GM12878 (cell line): ENCODE data around the gene ZNF791. TPM values are rescaled to one million over a fixed set of nuclear protein-coding genes. Genes with fewer than 3 reads are reported as not detected.

ENCODE experiments used
- ATAC-seq: fragments of 200-7000 bp; cut with Tn5 transposase; 3 replicates; pipeline ENCODE4 v1.9.1; 2020; ENCODE audit warnings: mild to moderate bottlenecking, moderate library complexity
- BruUV-seq: library from RNA; stranded (reverse); fragments of 400-500 nt; replicated peaks from 2 replicates; lab custom pipeline; 2021; lab: Mats Ljungman, UMichigan
- CTCF ChIA-PET: fragments of 300-600 bp; sonication (Branson Sonifier 250); formaldehyde crosslinking; extraction: SDS; loops from one replicate; lab custom pipeline; 2021; ENCODE audit warnings: inconsistent platforms; lab: Yijun Ruan, JAX
- POLR2A ChIA-PET: fragments of 350-600 bp; formaldehyde crosslinking; extraction: SDS; loops from one replicate; lab custom pipeline; 2021; ENCODE audit warnings: inconsistent platforms; lab: Charles Lee
- RAD21 ChIA-PET: fragments of 300-600 bp; sonication (Branson Sonifier 250); formaldehyde crosslinking; loops from one replicate; lab custom pipeline; 2023; ENCODE audit warnings: antibody characterized with exemption; ENCODE audit not compliant: unreplicated experiment; lab: Charles Lee
- SMC1A ChIA-PET: fragments of 300-600 bp; sonication (Branson Sonifier 250); formaldehyde crosslinking; loops from one replicate; lab custom pipeline; 2023; ENCODE audit not compliant: unreplicated experiment, uncharacterized antibody; lab: Charles Lee
- DNase-seq: peaks from one replicate; pipeline ENCODE4 v3.0.0-alpha.2; 2011; ENCODE audit warnings: low read depth, low spot score
- FAIRE-seq: peaks from 3 replicates; lab custom pipeline; 2011; peaks lifted over from hg19 to GRCh38; lab: Jason Lieb, UNC
- H2AFZ ChIP-seq: 2 replicates; pipeline ENCODE4 v1.6.0; 2011; ENCODE audit warnings: low read depth, low read length, control low read depth; ENCODE audit not compliant: control insufficient read depth
- H3K27ac ChIP-seq: 2 replicates; pipeline ENCODE4 v1.5.1; 2011; ENCODE audit warnings: control low read depth; ENCODE audit not compliant: control insufficient read depth, insufficient read depth
- H3K27me3 ChIP-seq, 2 experiments: replicated peaks in 1 of 2; 2 replicates each; pipeline versions ENCODE4 v1.6.0 to v1.6.1; 2011; ENCODE audit warnings: low read length in 1 of 2; ENCODE audit not compliant: control insufficient read depth in 2 of 2, insufficient read depth in 2 of 2
- H3K36me3 ChIP-seq, 2 experiments: 2 replicates each; pipeline ENCODE4 v1.5.1; 2011; ENCODE audit warnings: low read length in 1 of 2; ENCODE audit not compliant: control insufficient read depth in 2 of 2, insufficient read depth in 2 of 2
- H3K4me1 ChIP-seq: 2 replicates; pipeline ENCODE4 v1.6.1; 2011; ENCODE audit warnings: mild to moderate bottlenecking, low read length, moderate library complexity, mixed read lengths; ENCODE audit not compliant: control insufficient read depth, insufficient read depth
- H3K4me2 ChIP-seq: 2 replicates; pipeline ENCODE4 v1.6.0; 2011; ENCODE audit warnings: control low read depth; ENCODE audit not compliant: control insufficient read depth, insufficient read depth
- H3K4me3 ChIP-seq: fragments of 200-600 bp; sonication (generic); 2 replicates; pipeline ENCODE4 v1.5.1; 2016
- H3K79me2 ChIP-seq: 2 replicates; pipeline ENCODE4 v1.6.0; 2011; ENCODE audit warnings: low read length; ENCODE audit not compliant: control insufficient read depth, insufficient read depth
- H3K9ac ChIP-seq: 2 replicates; pipeline ENCODE4 v1.8.0; 2011; ENCODE audit warnings: low read length, control low read depth, mixed read lengths; ENCODE audit not compliant: control insufficient read depth, insufficient read depth
- H3K9me3 ChIP-seq: replicated peaks from 3 replicates; pipeline ENCODE4 v1.5.1; 2011; ENCODE audit warnings: mild to moderate bottlenecking, low read length; ENCODE audit not compliant: control insufficient read depth, insufficient read depth
- H4K20me1 ChIP-seq: 2 replicates; pipeline ENCODE4 v1.6.0; 2011; ENCODE audit not compliant: control insufficient read depth, insufficient read depth
- BHLHE40 ChIP-seq, 2 experiments: fragments of 450-650 bp in 1 of 2; IDR thresholded peaks; 2 replicates each; pipeline ENCODE4 v1.6.1; 2011 to 2017; ENCODE audit warnings: low read depth in 2 of 2, borderline replicate concordance in 1 of 2, improper control_type of control experiment in 1 of 2, low read length in 1 of 2, mild to moderate bottlenecking in 1 of 2
- CBX5 ChIP-seq: sonication (generic); IDR thresholded peaks from 2 replicates; pipeline ENCODE4 v1.6.1; 2016; ENCODE audit warnings: low read depth, moderate library complexity, mild to moderate bottlenecking, inconsistent platforms
- CREB1 ChIP-seq: IDR thresholded peaks from 2 replicates; pipeline ENCODE4 v1.6.1; 2012; ENCODE audit warnings: low read depth, mild to moderate bottlenecking, inconsistent platforms
- CREM ChIP-seq: IDR thresholded peaks from 2 replicates; pipeline ENCODE4 v1.6.1; 2014; ENCODE audit warnings: antibody characterized with exemption, low read depth
- EED ChIP-seq: sonication (generic); IDR thresholded peaks from 2 replicates; pipeline ENCODE4 v1.6.1; 2016; ENCODE audit warnings: antibody characterized with exemption, low read depth
- ELK1 ChIP-seq: IDR thresholded peaks from 2 replicates; pipeline ENCODE4 v1.6.1; 2012; ENCODE audit warnings: low read depth, low read length, improper control_type of control experiment
- GABPA ChIP-seq: IDR thresholded peaks from 2 replicates; pipeline ENCODE4 v1.6.1; 2014; ENCODE audit warnings: antibody characterized with exemption, low read depth, mild to moderate bottlenecking, inconsistent platforms
- HDAC6 ChIP-seq: fragments of 200-600 bp; sonication (generic); IDR thresholded peaks from one replicate; pipeline ENCODE4 v1.8.0; 2017; ENCODE audit warnings: antibody characterized with exemption; ENCODE audit not compliant: unreplicated experiment
- IKZF1 ChIP-seq: fragments of 450-650 bp; conservative IDR thresholded peaks from 2 replicates; pipeline ENCODE4 v1.6.1; 2017; ENCODE audit warnings: antibody characterized with exemption, mild to moderate bottlenecking
- IKZF2 ChIP-seq, 2 experiments: fragments of 450-650 bp; IDR thresholded peaks; 2 replicates each; pipeline ENCODE4 v1.6.1; 2017; ENCODE audit warnings: mild to moderate bottlenecking in 2 of 2, moderate library complexity in 2 of 2
- IRF3 ChIP-seq: fragments of 450-650 bp; IDR thresholded peaks from 2 replicates; pipeline ENCODE4 v1.6.1; 2014; ENCODE audit warnings: mild to moderate bottlenecking
- JUNB ChIP-seq: IDR thresholded peaks from 2 replicates; pipeline ENCODE4 v1.6.1; 2016; ENCODE audit warnings: antibody characterized with exemption, mild to moderate bottlenecking
- NR2F1 ChIP-seq: fragments of 450-650 bp; conservative IDR thresholded peaks from 2 replicates; pipeline ENCODE4 v1.6.1; 2017; ENCODE audit warnings: mild to moderate bottlenecking
- PML ChIP-seq: IDR thresholded peaks from 2 replicates; pipeline ENCODE4 v1.6.1; 2012; ENCODE audit warnings: low read length, inconsistent platforms
- POU2F2 ChIP-seq: IDR thresholded peaks from 3 replicates; pipeline ENCODE4 v1.6.1; 2011; ENCODE audit warnings: low read depth, mild to moderate bottlenecking, low read length, borderline replicate concordance
- RELB ChIP-seq: fragments of 450-650 bp; IDR thresholded peaks from 2 replicates; pipeline ENCODE4 v1.6.1; 2017; ENCODE audit warnings: low read depth, mild to moderate bottlenecking, moderate library complexity
- SIX5 ChIP-seq: IDR thresholded peaks from 2 replicates; pipeline ENCODE4 v1.6.1; 2011; ENCODE audit warnings: mild to moderate bottlenecking, low read depth, low read length, moderate library complexity; ENCODE audit not compliant: severe bottlenecking
- SRF ChIP-seq, 2 experiments: IDR thresholded peaks; 2 replicates each; pipeline ENCODE4 v1.6.1; 2011; ENCODE audit warnings: low read depth in 2 of 2, low read length in 2 of 2, mild to moderate bottlenecking in 1 of 2, moderate library complexity in 1 of 2
- STAT1 ChIP-seq: fragments of 450-650 bp; conservative IDR thresholded peaks from 2 replicates; pipeline ENCODE4 v1.6.1; 2014; ENCODE audit warnings: antibody characterized with exemption, mild to moderate bottlenecking
- SUPT20H ChIP-seq: IDR thresholded peaks from 2 replicates; pipeline ENCODE4 v1.6.1; 2011; ENCODE audit warnings: low read depth, mild to moderate bottlenecking, low read length, moderate library complexity, borderline replicate concordance; ENCODE audit not compliant: control insufficient read depth
- WRNIP1 ChIP-seq: IDR thresholded peaks from 2 replicates; pipeline ENCODE4 v1.6.1; 2011; ENCODE audit warnings: low read depth, low read length, improper control_type of control experiment, borderline replicate concordance
- WGBS: methylation state at CpG from one replicate; pipeline ENCODE4 v1.1.6; 2016; ENCODE audit warnings: low lambda C conversion rate; ENCODE audit not compliant: insufficient replicate concordance, insufficient coverage; ENCODE audit errors: missing lambda C conversion rate; 5-methylcytosine and 5-hydroxymethylcytosine counted together
- in situ Hi-C: fragments of 300-500 bp; cut with MboI; formaldehyde crosslinking; loops from 9 replicates; pipeline ENCODE4 v1.14.3; 2018; ENCODE audit warnings: mixed read lengths
- intact Hi-C: fragments of 100-400 bp; cut with micrococcal nuclease; formaldehyde crosslinking; loops from one replicate; pipeline ENCODE4 v1.14.2; 2022; ENCODE audit not compliant: unreplicated experiment
- polyA plus RNA-seq, 11 experiments: library from polyadenylated mRNA; depleted of rRNA in 4 of 11; unstranded in 6 of 11; stranded (reverse) in 5 of 11; fragments of >200 nt; fragmentation: Nextera tagmentation in 4 of 11; fragmentation: Illumina TruSeq in 1 of 11; extraction: Ambion mirVana in 4 of 11; extraction: Trizol in 1 of 11; gene quantifications; 1 replicate in 1 of 11; 2 replicates in 10 of 11; pipeline versions ENCODE4 v1.2.1 to v1.2.3, GENCODE V29; 2011 to 2016; ENCODE audit warnings: inconsistent platforms in 2 of 11, missing spikeins in 2 of 11, low read depth in 1 of 11
- total RNA-seq, 4 experiments: library from RNA; depleted of rRNA in 3 of 4; stranded (reverse); fragments of >200 nt in 3 of 4; fragmentation: Illumina TruSeq in 1 of 4; extraction: Trizol in 1 of 4; gene quantifications; 2 replicates each; pipeline versions ENCODE4 v1.2.1 to v1.2.3, GENCODE V29; 2013 to 2021

ZNF791 gene
- total and polyA plus RNA-seq, 10 of the 15 experiments (the other 5 are each of a cell fraction or from before 2014, with no cell fraction given), result 7.5 to 24.0 (median 11.8) TPM

DNA sequence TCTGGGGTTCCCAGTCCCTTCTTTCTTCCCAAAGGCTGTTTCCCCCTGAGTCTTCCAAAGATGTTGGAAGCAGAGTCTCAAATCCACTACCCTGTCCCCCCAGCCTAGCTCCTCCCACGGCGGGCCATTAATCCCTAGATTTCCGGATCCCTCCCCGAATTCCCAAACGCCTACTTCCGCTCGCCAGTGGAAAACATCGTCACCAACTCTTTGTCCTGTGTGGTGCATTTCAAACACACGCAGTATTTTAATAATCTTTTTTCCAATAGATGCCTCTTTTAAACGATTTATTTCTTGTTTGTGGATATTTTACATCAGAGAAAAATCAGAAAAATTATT is 610 bp downstream of the ZNF791 start:
- Histone ChIP-seq H2AFZ (peak overlapping the region; percentile 87; the same call in 1 of the 2 replicates), H3K4me1 (peaks cover 13% of the 10 kb centered on the region; the same call in 1 of the 2 replicates), H3K9me3 (no peaks in the 10 kb centered on the region), H3K4me3 (peak overlapping the region; percentile 96), H3K27me3 (no peaks in the 10 kb centered on the region), H3K36me3 (peaks cover 3 to 9% of the 10 kb centered on the region in 2 experiments; a peak in 2 of 4 replicates), H3K9ac (peak overlapping the region; percentile 91), H3K4me2 (peak overlapping the region; percentile 56; the same call in 1 of the 2 replicates), H3K27ac (peak overlapping the region; percentile 95), H4K20me1 (0 out of 2 replicates have a peak, but pooled peaks cover 3% of the 10 kb centered on the region), H3K79me2 (peaks cover 56% of the 10 kb centered on the region)
- RAD21 ChIA-PET, result interaction anchor here (0.9 to 1.5 kb wide), 2 partner anchors 55 to 61 kb away, joined by 3 to 5 read pairs; partner anchors contain the start of genes MAN2B1 and WDR83
- in situ Hi-C loops (no loop called here), intact Hi-C loops (loop anchor here (5.0 kb wide), 1 partner anchor 171 kb away; no protein-coding TSS in a partner anchor)
- FAIRE-seq (no peak), DNase-seq (no peak), ATAC-seq (no peak)
- POLR2A ChIA-PET, result interaction anchor here (0.6 to 1.5 kb wide), 9 partner anchors 12 to 182 kb away, joined by 3 to 7 read pairs (median 3); partner anchors contain the start of genes DHPS, MAN2B1 and WDR83
- BruUV-seq, result no TSS peak
- WGBS, result under 1% methylated on average over 10 of the region's 10 CpGs
- SMC1A ChIA-PET, result interaction anchor here (0.9 to 1.9 kb wide), 5 partner anchors 9 to 58 kb away, joined by 3 to 8 read pairs (median 4); partner anchors contain the start of genes MAN2B1 and WDR83
- CTCF ChIA-PET, result interaction anchor here (0.9 to 1.6 kb wide), 5 partner anchors 12 to 66 kb away, joined by 3 to 10 read pairs (median 4); a partner anchor contains a TSS
- no peak for TF ChIP-seq POU2F2
- no peak for TF ChIP-seq NR2F1
- no peak for TF ChIP-seq JUNB
- no peak for TF ChIP-seq IRF3
- TF ChIP-seq ELK1, result 0 out of 2 replicates have a peak, but pooled peaks have one; percentile 21
- no peak for TF ChIP-seq SUPT20H
- no peak for TF ChIP-seq PML
- peak; percentile 84 for TF ChIP-seq EED
- no peak for TF ChIP-seq BHLHE40 (IDR thresholded peaks at IDR 0.05; ENCODE audit: borderline replicate concordance in 1 of 2, low read depth in 2 of 2, low read length in 1 of 2)
- 0 out of 2 replicates have a peak, but pooled peaks have one; percentile 42 for TF ChIP-seq RELB
- no peak for TF ChIP-seq SRF (IDR thresholded peaks at IDR 0.05; ENCODE audit: low read depth in 2 of 2, low read length in 2 of 2)
- peak; percentile 93 for TF ChIP-seq IKZF1
- no peak for TF ChIP-seq HDAC6
- TF ChIP-seq CREB1, result no peak
- peak; percentile 94 to 96 for TF ChIP-seq IKZF2 (IDR thresholded peaks at IDR 0.05)
- TF ChIP-seq STAT1, result no peak
- no peak for TF ChIP-seq SIX5
- TF ChIP-seq WRNIP1, result no peak
- TF ChIP-seq CREM, result no peak
- no peak for TF ChIP-seq GABPA
- no peak for TF ChIP-seq CBX5
